Ascending aorta (tissue), 2 donors: ENCODE measurements around the gene UST. TPM values are rescaled to one million over a fixed set of nuclear protein-coding genes. Genes with fewer than 3 reads are reported as not detected.
"Not testable (repeated sequence)": the region's sequence is repeated elsewhere in the genome, so short reads cannot be mapped to it uniquely, and the experiment has no call there.

Experiments
- DNase-seq, 2 donors: peaks; one replicate each; pipeline ENCODE4 v3.0.0-alpha.2; 2019; ENCODE audit warnings: low spot score in 2 of 2
- H3K27ac ChIP-seq, 2 donors: fragments of 200-600 bp; sonication (generic); one replicate each; pipeline ENCODE4 v1.5.1; 2016 to 2017; ENCODE audit warnings: mild to moderate bottlenecking in 1 of 2
- H3K27me3 ChIP-seq: fragments of 200-600 bp; sonication (generic); one replicate; pipeline ENCODE4 v1.5.1; 2017
- H3K36me3 ChIP-seq, 2 donors: fragments of 200-600 bp; sonication (generic); one replicate each; pipeline ENCODE4 v1.5.1; 2016
- H3K4me1 ChIP-seq, 2 donors: fragments of 200-600 bp; sonication (generic); one replicate each; pipeline ENCODE4 v1.5.1; 2016 to 2017; ENCODE audit warnings: mild to moderate bottlenecking in 1 of 2
- H3K4me3 ChIP-seq, 2 donors: fragments of 200-600 bp; sonication (generic); one replicate each; pipeline ENCODE4 v1.5.1; 2016 to 2017; ENCODE audit warnings: mild to moderate bottlenecking in 1 of 2
- H3K9me3 ChIP-seq, 2 donors: fragments of 200-600 bp; sonication (generic); one replicate each; pipeline ENCODE4 v1.5.1; 2016
- intact Hi-C: fragments of 100-400 bp; cut with DNase I; formaldehyde crosslinking; loops from one replicate; pipeline ENCODE4 v1.15.1; 2023
- total RNA-seq: library from RNA; depleted of rRNA; stranded (reverse); fragments of >200 nt; gene quantifications from one replicate; pipeline ENCODE4 v1.1.0, GENCODE V29; 2016
- TF ChIP-seq, protein P1 (sequence below), 3 experiments: fragments of 200-600 bp in 2 of 3; fragments of 450-650 bp in 1 of 3; sonication (generic) in 2 of 3; IDR thresholded peaks; one replicate each; pipeline ENCODE4 v1.5.1; 2016 to 2019; ENCODE audit warnings: antibody characterized with exemption in 3 of 3, mild to moderate bottlenecking in 1 of 3, moderate library complexity in 1 of 3

UST gene
- total RNA-seq, 1 donor from 2014 or later = 27.0 TPM

DNA sequence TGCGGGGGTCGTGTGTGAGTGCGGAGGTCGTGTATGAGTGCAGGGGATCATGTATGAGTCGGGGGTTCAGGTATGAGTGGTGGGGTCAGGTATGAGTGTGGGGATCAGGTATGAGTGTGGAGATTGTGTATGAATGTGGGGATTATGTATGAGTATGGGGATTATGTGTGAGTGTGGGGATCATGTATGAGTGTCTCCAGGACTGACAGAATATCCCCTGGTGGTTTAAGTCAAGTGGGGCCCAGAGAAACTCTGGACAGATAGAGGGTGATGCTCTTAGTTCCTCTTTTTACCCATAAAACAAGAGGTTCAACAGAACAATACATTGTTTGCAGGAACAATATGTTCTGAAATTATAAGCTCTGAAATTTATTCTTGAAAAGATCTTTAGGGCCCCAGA, 131.9 kb downstream of the UST start:
- no peak for DNase-seq
- peak overlapping the region; percentile 37 to 68 for H3K27ac ChIP-seq
- intact Hi-C loops = loop anchor here (10.0 kb wide), 1 partner anchor 304 kb away; no protein-coding TSS in a partner anchor

GRCh38 chr6:148880742-148881141, 133.9 kb downstream of the UST start:
- DNase-seq, H3K36me3 ChIP-seq, H3K27me3 ChIP-seq, intact Hi-C loops, H3K4me3 ChIP-seq, H3K9me3 ChIP-seq, H3K27ac ChIP-seq: not testable (repeated sequence)
- peaks cover 0 to 15% of the 10 kb centered on the region in 2 donors for H3K4me1 ChIP-seq

More for the DNA sequence above, 131.9 kb downstream of the UST start:
- TF ChIP-seq, protein P1, sequence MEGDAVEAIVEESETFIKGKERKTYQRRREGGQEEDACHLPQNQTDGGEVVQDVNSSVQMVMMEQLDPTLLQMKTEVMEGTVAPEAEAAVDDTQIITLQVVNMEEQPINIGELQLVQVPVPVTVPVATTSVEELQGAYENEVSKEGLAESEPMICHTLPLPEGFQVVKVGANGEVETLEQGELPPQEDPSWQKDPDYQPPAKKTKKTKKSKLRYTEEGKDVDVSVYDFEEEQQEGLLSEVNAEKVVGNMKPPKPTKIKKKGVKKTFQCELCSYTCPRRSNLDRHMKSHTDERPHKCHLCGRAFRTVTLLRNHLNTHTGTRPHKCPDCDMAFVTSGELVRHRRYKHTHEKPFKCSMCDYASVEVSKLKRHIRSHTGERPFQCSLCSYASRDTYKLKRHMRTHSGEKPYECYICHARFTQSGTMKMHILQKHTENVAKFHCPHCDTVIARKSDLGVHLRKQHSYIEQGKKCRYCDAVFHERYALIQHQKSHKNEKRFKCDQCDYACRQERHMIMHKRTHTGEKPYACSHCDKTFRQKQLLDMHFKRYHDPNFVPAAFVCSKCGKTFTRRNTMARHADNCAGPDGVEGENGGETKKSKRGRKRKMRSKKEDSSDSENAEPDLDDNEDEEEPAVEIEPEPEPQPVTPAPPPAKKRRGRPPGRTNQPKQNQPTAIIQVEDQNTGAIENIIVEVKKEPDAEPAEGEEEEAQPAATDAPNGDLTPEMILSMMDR (IDR thresholded peaks at IDR 0.05) = no peak
- Histone ChIP-seq H3K4me3 (no peak overlapping the region), H3K4me1 (peaks cover 0 to 10% of the 10 kb centered on the region in 2 donors), H3K36me3 (no peaks in the 10 kb centered on the region), H3K9me3 (no peaks in the 10 kb centered on the region), H3K27me3 (no peaks in the 10 kb centered on the region)

DNA sequence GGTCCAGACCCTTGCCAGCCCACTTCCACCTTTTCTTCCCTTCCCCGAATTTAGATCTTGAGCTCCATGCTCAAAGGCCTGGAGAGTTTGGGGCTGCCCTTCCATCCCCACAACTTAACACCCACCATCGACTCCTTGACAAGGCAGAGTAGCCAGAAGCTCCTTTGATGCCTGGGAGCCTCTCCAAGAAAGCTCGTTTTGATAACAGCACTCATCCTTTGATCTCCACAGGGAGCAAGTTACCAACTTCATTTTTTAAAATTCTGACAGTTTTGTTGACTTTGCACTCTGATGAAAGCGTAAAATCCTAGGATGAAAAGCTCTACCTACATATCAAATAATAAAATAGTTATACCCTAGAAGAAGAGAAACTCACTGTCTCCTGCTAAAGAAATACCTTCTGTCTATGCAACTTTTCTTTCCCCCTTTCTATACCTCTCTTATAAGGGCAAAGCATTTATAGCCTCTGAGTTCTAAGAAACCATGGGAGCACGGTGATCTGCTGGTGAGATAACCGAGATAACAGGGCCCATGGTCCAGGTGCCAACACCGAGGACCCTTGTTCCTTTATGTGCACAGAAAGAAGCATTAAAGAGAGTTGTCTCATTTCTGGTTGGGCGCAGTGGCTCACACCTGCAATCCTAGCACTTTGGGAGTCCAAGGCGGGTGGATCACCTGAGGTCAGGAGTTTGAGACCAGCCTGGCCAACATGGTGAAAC, 134.9 kb downstream of the UST start:
- no peaks in the 10 kb centered on the region for H3K36me3 ChIP-seq
- H3K9me3 ChIP-seq = no peaks in the 10 kb centered on the region
- peaks cover 0 to 23% of the 10 kb centered on the region in 2 donors for H3K4me1 ChIP-seq
- TF ChIP-seq, protein P1 (IDR thresholded peaks at IDR 0.05) = no peak
- no peak for DNase-seq
- intact Hi-C loops = no loop called here
- no peaks in the 10 kb centered on the region for H3K27me3 ChIP-seq
- H3K27ac ChIP-seq = no peak overlapping the region
- H3K4me3 ChIP-seq = no peak overlapping the region

- TF ChIP-seq, protein P1 (IDR thresholded peaks at IDR 0.05) = no peak
- no peak overlapping the region for H3K4me3 ChIP-seq
- DNase-seq = no peak
- no peaks in the 10 kb centered on the region for H3K9me3 ChIP-seq
- H3K27ac ChIP-seq = no peak overlapping the region
- no peaks in the 10 kb centered on the region for H3K36me3 ChIP-seq
- intact Hi-C loops = no loop called here
- peaks cover 3 to 34% of the 10 kb centered on the region in 2 donors for H3K4me1 ChIP-seq
- no peaks in the 10 kb centered on the region for H3K27me3 ChIP-seq
These were observed 136.4 kb downstream of the UST start for GRCh38 chr6:148883270-148883669.

- Histone ChIP-seq H3K4me1 (peaks cover 13 to 33% of the 10 kb centered on the region in 2 donors), H3K9me3 (no peaks in the 10 kb centered on the region), H3K36me3 (no peaks in the 10 kb centered on the region), H3K4me3 (no peak overlapping the region), H3K27ac (peak overlapping the region in 1 of 2 donors; percentile 1), H3K27me3 (no peaks in the 10 kb centered on the region)
- TF ChIP-seq, protein P1 (IDR thresholded peaks at IDR 0.05) = no peak
- intact Hi-C loops = no loop called here
- DNase-seq = no peak
These were observed 137.6 kb downstream of the UST start for GRCh38 chr6:148884461-148884860.

DNA sequence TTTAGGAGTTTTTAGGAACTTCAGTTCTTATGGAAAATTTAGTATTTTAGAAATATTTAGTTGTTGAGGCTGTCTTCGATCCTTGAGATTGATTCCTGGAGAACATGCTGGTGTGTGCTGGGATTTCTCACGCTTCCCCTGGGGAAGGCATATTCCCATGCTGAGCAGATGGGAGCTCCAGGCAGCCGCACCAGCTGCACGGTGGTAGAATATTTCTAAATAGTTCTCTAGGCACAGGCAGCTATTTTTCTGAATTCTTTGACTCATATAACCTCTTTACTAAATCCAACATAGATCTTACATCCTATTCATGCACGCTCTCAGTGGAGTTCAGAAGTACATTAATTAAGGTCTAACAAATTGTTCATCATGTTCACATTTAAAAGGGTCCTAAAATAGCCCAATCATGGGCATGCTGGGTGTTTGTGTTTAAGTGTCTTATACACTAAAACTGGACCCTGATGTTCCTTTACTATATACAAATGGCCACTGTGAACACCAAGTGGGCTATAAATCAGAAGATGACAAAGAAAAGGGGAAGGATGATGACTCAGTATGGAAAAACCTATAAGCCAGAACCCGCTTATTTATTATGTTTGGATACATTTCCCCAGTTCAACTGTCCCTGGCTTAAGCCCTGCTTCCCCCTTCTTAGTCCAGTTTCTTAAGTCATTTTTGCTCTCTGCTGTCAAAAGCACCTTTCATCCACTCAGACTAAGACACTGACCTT, 138.5 kb downstream of the UST start:
- Histone ChIP-seq H3K36me3 (no peaks in the 10 kb centered on the region), H3K27ac (peak overlapping the region; percentile 44 to 49), H3K4me1 (peaks cover 15 to 39% of the 10 kb centered on the region in 2 donors), H3K27me3 (no peaks in the 10 kb centered on the region), H3K4me3 (no peak overlapping the region), H3K9me3 (no peaks in the 10 kb centered on the region)
- intact Hi-C loops = loop anchor here (5.0 kb wide), 1 partner anchor 138 kb away; the partner anchor contains the start of gene UST
- DNase-seq = no peak
- TF ChIP-seq, protein P1 (IDR thresholded peaks at IDR 0.05) = no peak
